C4-2B (cell line): Measurements from ENCODE around the gene RFX7.

ENCODE experiments used
- ZFX ChIP-seq: fragments of 450-650 bp; IDR thresholded peaks from 2 replicates; pipeline ENCODE4 v1.6.1; 2017
- TF ChIP-seq, protein P1 (sequence below): fragments of 450-650 bp; conservative IDR thresholded peaks from 2 replicates; pipeline ENCODE4 v1.5.1; 2017; ENCODE audit warnings: mild to moderate bottlenecking

GRCh38 chr15:56228854-56229253, 14.8 kb downstream of the RFX7 start:
- TF ChIP-seq, protein P1, sequence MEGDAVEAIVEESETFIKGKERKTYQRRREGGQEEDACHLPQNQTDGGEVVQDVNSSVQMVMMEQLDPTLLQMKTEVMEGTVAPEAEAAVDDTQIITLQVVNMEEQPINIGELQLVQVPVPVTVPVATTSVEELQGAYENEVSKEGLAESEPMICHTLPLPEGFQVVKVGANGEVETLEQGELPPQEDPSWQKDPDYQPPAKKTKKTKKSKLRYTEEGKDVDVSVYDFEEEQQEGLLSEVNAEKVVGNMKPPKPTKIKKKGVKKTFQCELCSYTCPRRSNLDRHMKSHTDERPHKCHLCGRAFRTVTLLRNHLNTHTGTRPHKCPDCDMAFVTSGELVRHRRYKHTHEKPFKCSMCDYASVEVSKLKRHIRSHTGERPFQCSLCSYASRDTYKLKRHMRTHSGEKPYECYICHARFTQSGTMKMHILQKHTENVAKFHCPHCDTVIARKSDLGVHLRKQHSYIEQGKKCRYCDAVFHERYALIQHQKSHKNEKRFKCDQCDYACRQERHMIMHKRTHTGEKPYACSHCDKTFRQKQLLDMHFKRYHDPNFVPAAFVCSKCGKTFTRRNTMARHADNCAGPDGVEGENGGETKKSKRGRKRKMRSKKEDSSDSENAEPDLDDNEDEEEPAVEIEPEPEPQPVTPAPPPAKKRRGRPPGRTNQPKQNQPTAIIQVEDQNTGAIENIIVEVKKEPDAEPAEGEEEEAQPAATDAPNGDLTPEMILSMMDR, result no peak
- no peak for TF ChIP-seq ZFX
